ENCODE measurements around the gene DAP3.
"Not testable (repeated sequence)": the region's sequence is repeated elsewhere in the genome, so short reads cannot be mapped to it uniquely, and the experiment has no call there.

Gene DAP3

DNA sequence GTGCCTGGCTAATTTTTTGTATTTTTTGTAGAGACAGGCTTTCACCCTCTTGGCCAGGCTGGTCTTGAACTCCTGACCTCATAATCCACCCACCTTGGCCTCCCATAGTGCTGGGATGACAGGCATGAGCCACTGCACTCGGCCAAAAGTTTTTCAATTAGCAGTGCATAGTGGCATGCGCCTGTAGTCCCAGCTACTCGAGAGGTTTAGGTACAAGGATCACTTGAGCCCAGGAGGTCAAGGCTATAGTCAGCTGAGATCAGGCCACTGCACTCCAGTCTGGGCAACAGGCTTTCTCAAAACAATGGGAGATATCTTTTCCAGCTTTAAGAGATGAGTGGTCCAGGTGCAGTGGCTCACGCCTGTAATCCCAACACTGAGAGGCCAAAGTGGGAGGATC lies 30.8 kb downstream of the DAP3 start:
- DNase-seq: no peak

DNA sequence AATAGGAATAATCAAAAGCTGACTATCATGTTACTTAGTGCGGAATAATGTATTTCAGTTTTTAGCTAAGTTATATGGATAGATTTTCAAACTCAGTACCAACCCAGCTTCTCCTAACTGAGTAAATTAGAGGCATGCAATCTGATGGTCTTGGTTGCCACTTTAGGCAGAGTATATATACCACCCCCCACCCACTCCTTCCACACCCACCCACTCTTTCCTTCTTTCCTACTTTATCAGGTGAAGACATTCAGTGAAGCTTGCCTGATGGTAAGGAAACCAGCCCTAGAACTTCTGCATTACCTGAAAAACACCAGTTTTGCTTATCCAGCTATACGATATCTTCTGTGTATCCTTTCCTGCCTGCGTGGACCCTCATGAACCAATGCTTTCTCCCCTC lies 36.3 kb downstream of the DAP3 start:
- DNase-seq: no peak

DNA sequence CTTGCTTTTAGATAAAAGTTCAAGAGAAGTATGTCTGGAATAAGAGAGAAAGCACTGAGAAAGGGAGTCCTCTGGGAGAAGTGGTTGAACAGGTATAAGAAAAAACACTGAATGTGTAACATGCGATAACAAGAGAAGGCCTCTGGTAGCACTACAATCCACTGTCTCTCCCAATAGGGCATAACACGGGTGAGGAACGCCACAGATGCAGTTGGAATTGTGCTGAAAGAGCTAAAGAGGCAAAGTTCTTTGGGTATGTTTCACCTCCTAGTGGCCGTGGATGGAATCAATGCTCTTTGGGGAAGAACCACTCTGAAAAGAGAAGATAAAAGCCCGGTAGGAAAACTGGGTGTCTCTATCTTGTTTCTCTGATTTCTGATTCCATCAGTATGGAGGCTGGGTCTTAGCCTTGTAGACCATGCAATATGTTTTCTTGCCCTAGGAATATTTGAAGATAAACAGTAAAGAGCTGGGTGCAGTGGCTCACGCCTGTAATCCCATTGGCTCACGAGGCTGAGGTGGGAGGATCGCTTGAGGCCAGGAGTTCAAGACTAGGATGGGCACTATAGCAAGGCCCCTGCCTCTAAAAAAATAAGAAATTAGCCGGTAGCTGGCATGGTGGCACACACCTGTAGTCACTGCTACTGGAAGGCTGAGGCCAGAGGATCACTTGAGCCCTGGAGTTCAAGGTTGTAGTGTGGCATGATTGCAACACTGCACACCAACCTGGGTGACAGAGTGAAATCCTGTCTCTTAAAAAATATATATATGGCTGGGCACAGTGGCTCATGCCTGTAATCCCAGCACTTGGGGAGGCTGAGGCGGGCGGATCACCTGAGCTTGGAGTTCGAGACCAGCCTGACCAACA lies 40.4 kb downstream of the DAP3 start:
- peak; percentile 3 to 44 for DNase-seq

DNA sequence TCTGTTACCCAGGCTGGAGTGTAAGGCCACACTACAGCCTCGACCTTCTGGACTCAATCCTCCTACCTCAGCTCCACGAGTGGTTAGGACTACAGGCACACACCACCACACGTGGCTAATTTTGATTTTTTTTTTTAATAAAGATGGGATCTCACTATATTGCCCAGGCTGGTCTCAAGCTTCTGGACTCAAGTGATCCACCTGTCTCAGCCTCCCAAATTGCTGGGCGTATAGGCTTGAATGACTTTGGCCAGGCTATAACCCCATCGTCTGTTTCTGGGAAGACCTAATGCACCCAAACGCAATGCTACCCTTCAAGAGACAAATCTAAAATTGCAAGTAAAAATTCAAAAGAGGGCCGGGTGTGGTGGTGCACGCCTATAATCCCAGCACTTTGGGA lies 52.1 kb downstream of the DAP3 start:
- no peak for DNase-seq

DNA sequence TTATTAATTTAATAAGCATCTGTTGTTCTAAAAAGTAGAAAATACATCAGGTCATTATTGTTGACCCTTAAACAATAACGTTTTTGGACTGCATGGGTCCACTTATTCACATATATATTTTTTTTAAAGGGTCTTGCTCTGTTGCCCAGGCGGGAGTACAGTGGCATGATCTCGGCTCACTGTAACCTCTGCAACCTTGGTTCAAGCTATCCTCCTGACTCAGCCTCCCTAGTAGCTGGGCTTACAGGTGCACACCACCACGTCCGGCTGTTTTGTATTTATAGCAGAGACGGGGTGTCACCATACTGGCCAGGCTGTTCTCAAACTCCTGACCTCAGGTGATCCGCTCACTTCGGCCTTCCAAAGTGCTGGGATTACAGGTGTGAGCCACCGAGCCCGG lies 53.0 kb downstream of the DAP3 start:
- no peak for DNase-seq

DNA sequence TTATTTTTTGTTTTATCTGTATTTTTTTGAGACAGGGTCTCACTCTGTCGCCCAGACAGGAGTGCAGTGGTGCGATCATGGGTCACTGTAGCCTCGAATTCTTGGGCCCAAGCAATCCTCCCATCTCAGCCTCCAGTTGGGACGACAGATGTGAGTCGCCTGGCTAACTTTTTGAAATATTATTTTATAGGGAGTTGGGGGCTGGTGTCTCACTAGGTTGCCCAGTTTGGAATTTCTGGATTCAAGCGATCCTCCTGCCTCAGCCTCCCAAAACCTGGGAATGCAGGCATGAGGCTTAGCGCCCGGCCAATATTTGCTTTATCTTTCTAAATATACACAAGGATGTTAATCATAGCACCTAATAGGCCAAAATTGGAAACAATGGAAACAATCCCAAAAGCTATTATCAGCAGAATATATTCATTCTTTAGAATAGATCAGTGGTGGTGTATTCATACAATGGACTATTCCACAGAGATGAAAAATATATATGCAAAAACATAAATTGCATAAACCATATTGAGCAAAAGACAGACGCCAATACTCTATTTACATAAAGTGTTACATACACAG lies 55.9 kb downstream of the DAP3 start:
- DNase-seq: no peak

DNA sequence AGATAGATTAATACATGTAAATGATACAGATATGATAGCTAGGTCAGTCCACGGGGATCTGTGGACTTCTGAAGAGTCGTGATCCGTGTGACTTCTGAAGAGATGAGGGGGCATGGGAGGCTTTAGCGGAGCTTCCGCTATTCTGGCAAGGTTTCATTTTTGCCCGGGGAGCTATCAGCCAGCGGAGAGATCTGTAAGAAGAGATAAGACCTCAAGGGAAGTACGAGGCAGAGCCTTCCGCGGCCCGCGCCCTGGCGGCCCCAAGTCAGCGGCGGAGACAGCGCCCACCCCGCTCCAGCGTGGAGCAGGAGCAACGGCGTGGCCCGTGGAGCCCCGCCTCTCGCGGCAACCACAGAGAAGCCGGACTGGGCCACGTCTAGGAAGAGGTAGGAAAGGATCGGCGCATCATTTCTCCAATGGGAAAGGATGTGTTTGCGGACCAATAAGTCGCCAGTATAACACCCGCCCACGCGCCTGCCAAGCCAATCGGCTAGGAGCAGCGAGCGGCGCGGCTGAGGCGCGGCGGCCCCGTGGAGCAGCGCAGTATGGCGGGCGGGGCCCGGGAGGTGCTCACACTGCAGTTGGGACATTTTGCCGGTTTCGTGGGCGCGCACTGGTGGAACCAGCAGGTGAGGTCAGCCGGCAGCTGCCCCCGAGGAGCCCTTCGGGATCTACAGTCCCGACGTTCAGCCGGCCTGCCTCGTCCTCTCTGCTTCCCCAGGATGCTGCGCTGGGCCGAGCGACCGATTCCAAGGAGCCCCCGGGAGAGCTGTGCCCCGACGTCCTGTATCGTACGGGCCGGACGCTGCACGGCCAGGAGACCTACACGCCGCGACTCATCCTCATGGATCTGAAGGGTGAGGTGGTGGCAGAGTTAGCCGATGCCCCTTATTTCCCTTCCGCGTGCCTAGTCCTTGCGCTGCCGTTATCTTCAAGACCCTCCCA lies 56.7 kb downstream of the DAP3 start:
- DNase-seq: peak; percentile 94 to 98

DNA sequence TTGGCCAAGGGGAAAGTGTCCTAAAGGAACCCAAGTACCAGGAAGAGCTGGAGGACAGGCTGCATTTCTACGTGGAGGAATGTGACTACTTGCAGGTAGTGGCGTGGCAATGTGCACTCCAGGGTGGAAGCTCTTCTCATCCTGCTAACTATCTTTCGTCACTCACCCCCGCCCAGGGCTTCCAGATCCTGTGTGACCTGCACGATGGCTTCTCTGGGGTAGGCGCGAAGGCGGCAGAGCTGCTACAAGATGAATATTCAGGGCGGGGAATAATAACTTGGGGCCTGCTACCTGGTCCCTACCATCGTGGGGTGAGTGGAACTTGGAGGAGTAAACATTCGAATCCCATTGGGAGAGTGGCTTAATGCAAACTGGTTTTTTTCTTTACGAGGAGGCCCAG lies 58.7 kb downstream of the DAP3 start:
- not testable (repeated sequence) for DNase-seq

DNA sequence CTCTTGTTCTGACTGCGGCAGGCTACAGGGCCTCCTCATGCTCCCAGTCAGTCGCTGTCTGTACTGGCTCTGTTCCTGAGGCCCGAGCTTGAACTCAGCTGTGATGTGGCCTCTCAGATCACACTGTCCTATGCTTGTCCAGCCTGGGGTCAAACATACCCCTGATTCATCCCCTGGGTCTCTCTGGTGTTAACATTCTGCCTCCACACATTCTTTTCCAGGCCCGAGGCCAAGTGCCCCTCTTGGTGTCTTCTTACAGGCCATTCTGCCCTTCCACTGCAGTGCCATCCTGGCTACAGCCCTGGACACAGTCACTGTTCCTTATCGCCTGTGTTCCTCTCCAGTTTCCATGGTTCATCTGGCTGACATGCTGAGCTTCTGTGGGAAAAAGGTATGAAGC lies 59.2 kb downstream of the DAP3 start:
- not testable (repeated sequence) for DNase-seq

DNA sequence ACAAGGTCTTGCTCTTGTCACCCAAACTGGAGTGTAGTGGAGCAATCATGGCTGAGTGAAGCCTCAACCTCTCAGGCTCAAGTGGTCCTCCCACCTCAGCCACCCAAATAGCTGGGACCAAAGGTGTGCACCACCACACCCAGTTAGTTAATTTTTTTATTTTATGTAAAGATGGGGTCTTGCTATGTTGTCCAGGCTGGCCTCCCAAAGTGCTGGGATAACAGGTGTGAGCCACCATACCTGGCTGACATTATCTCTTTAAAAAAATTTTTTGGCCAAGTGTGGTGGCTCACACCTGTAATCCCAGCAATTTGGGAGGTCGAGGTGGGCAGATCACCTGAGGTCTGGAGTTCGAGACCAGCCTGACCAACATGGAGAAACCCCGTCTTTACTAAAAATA lies 70.1 kb downstream of the DAP3 start:
- DNase-seq: not testable (repeated sequence)

DNA sequence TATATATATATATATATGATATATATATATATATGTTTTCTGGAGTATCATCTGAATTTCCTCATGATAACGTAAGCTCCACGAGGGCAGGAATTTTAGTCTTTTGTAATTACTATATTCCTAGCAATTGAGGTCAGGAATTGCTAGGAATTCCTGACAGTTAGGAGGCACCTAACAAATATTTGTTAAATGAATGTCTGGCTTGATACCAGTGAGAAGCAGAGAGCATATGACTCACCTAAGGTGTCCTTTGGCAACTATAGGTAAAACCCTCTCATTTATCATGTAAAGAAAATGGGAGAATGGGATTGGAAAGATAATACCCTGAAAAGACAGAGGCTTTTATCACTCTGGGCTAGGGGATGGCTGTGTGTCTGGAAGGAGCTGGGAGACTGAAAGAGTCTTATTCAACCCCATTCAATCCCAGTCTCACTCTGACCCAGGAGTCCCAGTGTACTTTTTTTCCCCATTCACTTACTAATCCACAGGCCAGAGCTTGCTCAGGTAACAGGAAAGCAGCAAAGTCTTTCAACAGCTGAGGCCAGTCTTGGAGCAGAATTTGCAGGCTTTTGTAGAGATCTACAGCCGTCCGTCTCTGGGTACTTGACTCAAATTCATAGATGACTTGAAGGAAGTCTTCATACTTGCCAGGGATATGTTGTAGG lies 71.2 kb downstream of the DAP3 start:
- no peak for DNase-seq

DNA sequence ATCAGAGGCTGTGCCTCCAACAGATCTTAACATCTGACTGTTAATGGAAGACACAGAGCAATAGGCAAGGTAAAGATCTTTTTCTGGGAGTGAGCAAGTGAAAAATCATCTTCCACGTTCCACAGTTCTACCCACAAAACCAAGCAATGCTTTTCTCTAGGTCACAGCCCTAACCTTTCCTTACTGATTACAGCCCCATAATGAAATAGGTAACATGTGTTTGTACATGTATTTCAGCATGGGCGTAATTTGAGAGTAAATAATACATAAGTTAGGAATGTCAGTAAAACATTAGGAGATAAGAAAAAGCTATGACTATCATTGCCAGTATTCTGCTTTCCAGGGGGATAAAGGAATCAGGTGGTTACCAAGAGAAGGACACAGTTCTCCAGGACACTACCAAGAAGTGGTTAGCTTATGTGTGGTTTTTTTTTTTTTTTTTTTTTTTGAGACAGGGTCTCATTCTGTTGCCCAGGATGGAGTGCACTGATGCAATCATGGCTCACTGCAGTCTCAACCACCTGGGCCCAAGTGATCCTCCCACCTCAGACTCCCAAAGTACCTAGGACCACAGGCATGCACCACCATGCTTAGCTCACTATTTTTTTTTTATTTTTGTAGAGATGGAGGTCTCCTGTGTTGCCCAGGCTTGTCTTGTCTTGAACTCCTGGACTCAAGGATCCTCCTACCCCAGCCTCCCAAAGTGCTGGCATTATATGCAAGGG lies 72.0 kb downstream of the DAP3 start:
- no peak for DNase-seq

DNA sequence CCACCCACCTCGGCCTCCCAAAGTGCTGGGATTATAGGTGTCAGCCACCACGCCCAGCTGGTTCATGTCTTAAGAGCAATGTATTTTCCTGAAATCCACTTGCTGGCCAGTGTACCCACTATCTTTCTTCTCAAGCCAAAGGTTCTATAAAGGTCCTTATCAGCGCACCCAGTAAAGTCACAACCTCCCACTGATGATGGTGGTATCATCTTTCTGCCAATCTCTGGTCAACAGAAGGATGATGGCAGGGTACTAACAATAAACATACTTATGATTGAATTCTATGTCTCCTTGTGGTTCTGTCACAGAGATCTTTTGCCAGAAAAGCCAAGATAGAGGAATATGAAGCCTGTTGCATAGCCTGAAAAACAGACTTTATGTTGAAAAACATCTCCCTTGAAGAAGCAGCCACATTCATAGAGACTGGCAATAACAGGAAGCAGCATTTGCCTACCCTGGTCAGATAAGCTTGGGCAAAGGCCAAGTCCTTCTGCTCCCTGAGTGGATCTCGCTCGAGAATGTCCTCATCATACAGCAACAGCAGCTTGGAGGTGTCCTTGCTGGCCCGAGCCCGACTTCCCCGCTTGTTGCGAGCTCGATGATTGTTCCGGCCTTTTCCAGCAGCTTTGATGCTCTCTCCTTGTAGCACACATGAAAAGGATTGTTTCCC lies 73.0 kb downstream of the DAP3 start:
- DNase-seq: no peak

DNA sequence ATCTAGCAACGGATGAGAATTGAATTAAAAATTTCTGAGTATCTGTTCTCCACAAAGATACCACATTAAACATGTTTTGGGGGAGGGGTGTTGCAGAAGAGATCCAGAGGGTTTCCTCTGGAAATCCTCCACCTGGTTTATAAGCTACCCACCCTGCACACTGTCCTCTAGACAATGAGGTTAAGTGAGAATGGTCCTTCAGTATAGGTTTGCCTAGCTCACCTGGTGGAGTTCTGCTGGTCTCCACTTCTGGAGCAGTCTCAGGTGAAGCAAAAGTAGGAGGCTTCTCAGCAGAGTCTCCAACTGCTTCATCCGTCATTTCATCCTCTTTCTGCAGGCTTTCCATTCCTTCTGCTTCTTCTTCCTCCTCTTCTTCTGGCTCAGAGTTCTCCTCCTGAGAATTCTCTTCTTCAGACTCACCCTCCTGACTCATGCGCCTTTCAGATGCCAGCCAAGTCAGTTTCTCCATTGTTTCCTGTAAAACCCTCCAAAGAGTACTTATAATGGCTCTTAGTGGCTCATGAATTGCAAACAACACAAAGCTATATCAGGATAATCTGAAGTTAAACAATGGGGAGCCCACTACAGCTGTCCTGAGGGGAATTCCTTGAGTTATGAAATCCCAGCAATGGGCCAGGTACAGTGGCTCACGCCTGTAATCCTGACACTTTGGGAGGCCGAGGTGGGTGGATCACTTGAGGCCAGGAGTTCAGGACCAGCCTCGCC lies 74.4 kb downstream of the DAP3 start:
- peak in 1 of 2 experiments; percentile 38 for DNase-seq

DNA sequence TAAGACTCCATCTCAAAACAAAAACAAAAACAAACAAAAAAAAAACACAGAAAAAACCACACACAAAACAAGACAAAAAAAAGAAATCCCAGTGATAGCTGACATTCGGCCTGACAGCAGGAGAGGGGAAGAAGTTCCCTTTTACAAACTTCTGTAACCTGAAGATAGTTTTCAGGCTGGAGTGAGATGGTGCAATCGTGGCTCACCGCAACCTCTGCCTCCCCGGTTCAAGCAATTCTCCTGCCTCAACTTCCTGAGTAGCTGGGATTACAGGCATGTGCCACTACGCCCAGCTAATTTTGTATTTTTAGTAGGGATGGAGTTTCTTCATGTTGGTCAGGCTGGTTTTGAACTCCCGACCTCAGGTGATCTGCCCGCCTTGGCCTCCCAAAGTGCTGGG lies 75.1 kb downstream of the DAP3 start:
- not testable (repeated sequence) for DNase-seq

DNA sequence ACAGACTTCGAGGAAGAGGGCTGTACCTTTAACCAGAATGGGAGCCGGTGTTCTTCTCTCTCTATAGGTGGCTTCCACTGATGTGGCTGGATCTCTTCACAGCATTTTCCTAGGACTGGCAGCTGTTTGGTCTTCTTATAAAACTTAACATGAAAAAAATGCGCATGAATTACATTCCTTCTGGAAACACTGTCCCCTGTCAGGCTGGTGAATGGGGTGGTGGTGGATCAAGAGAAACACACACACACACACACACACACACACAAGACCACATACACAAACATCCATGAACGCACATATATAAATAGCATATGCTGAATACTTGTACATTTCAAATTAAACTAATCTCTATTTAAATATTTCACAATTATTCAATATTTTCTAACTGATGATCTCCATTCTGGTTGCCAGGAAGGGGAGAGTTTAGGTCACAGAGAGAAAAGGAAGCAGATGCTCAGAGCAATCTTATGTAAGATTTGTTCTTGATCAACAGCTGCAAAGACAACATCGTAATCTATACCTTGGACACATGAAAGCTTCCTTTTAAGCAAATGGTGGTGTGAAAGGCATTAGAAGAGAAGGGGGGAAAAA lies 78.6 kb downstream of the DAP3 start:
- DNase-seq: not testable (repeated sequence)

DNA sequence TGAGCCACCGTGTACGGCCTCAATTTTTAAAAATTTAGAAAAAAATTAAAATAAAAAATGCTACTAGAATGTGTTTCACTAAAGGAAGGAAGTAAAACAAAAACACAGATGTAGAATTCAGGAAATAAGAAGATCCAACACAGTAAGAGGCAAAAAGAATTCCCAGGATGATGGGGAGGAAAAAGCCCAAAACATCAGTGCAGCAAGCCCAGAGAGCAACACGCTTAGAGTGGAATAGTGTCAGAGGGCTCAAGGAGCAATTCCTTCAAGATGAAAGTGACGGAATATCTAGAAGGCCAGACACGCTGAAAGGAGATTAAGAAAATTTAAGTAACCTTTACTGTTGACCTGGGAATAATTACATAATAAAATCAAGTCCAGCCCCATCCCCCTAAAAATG lies 80.4 kb downstream of the DAP3 start:
- no peak for DNase-seq

DNA sequence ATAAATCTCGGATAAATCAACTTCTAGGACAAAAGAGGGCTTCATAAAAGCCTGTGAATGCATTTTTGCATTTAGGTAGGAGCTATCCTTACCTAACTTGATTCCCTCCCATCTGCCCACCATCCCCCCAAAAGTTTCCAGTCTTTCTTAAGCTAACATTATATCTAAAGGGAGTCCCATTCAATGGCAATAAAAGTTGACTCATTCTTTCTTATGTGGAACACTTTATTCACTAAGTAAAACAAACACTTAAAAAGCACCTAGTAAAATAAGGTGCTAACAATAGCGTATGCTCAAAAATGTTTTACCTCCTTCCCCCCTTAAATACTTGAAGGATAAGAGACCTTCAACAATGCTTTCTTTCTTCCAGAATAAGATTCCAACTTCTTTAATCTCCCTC lies 84.3 kb downstream of the DAP3 start:
- no peak for DNase-seq

DNA sequence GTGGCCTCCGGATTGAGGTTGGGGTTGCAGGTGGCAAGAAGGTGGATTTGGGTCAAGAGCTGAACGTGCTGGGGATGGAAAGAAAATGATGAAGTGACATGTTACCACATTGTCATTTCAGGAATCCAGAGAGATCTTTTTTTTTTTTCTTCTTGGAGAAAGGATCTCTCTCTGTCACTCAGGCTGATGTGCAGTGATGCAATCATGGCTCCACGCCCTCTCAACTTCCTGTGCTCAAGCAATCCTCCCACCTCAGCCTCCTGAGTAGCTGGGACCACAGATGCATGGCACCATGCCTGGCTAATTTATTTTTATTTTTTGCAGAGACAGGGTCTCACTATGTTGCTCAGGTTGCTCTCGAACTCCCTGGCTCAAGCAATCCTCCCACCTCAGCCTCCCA lies 87.5 kb downstream of the DAP3 start:
- DNase-seq: no peak

DNA sequence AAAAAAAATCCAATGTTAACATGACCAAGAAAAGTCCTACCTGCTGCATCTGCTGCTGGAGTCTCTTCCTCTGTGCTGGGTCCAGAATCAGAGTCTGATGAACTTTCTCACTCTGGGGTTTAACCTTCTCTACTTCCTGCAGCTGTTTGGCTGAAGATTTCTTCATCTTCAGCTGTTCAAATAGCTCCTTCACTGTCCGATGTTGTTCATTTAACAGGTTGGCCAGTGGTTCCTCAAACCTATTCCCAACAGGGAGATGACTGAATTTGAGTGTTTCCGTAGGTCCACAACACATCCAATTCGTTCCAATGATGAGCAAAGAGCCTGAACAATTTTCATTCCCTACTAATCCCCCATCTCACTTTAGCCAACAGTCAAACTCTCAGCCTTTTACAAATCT lies 88.7 kb downstream of the DAP3 start:
- no peak for DNase-seq

All from NCI-H446 (cell line).